Hepatocyte (in vitro differentiated cells): ENCODE measurements around the gene CCDC192.

Source experiments
- CTCF ChIP-seq: fragments of 200-600 bp; sonication (generic); IDR thresholded peaks from 2 replicates; pipeline ENCODE4 v1.5.1; 2016; ENCODE audit warnings: antibody characterized with exemption, mild to moderate bottlenecking; ENCODE audit not compliant: poor library complexity
- EZH2 ChIP-seq: fragments of 200-600 bp; sonication (generic); IDR thresholded peaks from 2 replicates; pipeline ENCODE4 v1.6.1; 2016; ENCODE audit warnings: antibody characterized with exemption, mild to moderate bottlenecking, borderline replicate concordance

GRCh38 chr5:127942246-127943060, 239.3 kb downstream of the CCDC192 start:
- TF ChIP-seq CTCF (no peak), EZH2 (no peak)
